ENCODE results near the gene TSPO. TPM values are rescaled to one million over a fixed set of nuclear protein-coding genes. Genes with fewer than 3 reads are reported as not detected.

TSPO gene
- total RNA-seq, 1 donor from 2014 or later = 0.79 TPM

DNA sequence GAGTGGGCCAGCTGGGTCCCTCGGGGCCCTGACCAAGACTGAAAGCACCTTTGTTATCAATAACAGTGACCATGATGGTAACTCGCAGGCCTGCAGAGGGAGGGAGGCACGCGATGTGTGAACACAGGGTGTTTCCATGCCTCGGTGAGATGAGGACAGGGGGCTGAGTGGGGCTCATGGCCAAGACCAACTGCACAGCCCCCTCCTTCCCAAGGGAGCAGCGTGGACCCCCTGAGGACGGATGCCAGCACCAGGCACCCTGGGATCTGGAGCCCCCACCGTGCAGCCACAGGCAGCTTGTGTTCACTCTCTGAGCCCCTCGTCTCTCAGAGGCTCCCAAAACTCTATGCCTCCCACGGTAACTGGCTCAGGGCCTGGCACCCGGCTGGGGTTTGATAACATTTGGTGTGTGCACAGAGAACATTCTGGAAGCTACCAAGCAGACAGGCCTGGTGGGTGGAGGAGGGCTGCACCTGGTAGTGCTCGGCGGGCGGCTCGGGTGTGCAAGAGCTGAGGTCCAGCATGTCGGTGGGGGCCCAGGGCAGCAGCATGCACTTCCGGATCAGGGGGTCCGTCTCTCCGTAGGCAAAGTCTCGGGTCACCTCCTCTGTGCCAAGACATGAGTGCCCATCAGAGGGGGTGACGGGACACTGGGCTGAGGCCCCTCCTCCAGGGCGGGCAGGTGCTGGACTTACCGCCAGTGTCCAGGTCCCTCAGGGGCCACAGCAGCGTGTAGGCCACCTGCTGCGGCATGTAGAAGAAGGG lies 28.0 kb downstream of the TSPO start:
- Mint-ChIP-seq H3K27ac (no peak overlapping the region), H3K36me3 (ENCODE audit: insufficient read depth) (peaks cover 3% of the 10 kb centered on the region), H3K4me3 (ENCODE audit: low read depth) (no peak overlapping the region), H3K4me1 (ENCODE audit: low read depth) (no peaks in the 10 kb centered on the region), H3K9me3 (ENCODE audit: low read depth) (no peaks in the 10 kb centered on the region), H3K27me3 (no peaks in the 10 kb centered on the region)
- TF ChIP-seq, protein P1, sequence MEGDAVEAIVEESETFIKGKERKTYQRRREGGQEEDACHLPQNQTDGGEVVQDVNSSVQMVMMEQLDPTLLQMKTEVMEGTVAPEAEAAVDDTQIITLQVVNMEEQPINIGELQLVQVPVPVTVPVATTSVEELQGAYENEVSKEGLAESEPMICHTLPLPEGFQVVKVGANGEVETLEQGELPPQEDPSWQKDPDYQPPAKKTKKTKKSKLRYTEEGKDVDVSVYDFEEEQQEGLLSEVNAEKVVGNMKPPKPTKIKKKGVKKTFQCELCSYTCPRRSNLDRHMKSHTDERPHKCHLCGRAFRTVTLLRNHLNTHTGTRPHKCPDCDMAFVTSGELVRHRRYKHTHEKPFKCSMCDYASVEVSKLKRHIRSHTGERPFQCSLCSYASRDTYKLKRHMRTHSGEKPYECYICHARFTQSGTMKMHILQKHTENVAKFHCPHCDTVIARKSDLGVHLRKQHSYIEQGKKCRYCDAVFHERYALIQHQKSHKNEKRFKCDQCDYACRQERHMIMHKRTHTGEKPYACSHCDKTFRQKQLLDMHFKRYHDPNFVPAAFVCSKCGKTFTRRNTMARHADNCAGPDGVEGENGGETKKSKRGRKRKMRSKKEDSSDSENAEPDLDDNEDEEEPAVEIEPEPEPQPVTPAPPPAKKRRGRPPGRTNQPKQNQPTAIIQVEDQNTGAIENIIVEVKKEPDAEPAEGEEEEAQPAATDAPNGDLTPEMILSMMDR (IDR thresholded peaks at IDR 0.05; ENCODE audit: unreplicated experiment) = no peak
- no peak for DNase-seq (ENCODE audit: low spot score, unreplicated experiment)

DNA sequence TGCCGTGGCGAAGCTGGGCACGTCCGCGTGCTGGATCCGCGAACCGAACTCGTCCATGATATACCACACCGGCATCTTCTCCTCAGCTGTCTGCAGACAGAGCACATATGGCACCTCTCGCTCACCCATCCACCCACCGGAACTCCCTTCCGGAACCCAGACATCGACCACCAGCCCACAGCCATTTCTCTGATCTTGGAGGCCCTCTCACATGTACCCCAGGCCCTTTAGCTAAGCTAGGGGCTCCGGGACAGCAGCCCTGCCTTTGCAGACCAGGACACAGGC lies 28.5 kb downstream of the TSPO start:
- Mint-ChIP-seq H3K9me3 (ENCODE audit: low read depth) (no peaks in the 10 kb centered on the region), H3K4me3 (ENCODE audit: low read depth) (no peak overlapping the region), H3K36me3 (ENCODE audit: insufficient read depth) (peaks cover 3% of the 10 kb centered on the region), H3K4me1 (ENCODE audit: low read depth) (no peaks in the 10 kb centered on the region), H3K27ac (no peak overlapping the region), H3K27me3 (no peaks in the 10 kb centered on the region)
- TF ChIP-seq, protein P1 (IDR thresholded peaks at IDR 0.05; ENCODE audit: unreplicated experiment) = no peak
- DNase-seq (ENCODE audit: low spot score, unreplicated experiment) = no peak

DNA sequence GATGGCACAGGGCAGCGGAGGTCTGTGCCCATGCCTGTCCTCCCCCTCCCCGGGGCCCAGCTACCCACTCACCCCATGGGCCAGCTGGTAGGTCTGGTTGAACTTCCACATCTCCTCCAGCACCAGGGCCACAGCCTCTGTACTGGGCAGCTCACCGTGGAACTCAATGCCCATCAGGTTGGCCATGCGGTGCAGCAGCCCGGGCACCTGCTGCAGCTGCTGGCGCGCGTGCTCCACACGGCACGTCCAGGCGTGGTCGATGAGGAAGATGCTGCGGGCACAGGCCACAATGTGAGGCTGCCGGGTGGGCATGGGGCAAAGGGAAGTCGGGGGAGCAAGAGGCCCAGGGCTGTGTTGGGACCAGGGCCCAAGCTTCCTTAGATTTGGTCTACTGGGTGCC lies 29.3 kb downstream of the TSPO start:
- peaks cover 3% of the 10 kb centered on the region for H3K36me3 Mint-ChIP-seq (ENCODE audit: insufficient read depth)
- H3K4me1 Mint-ChIP-seq (ENCODE audit: low read depth) = no peaks in the 10 kb centered on the region
- no peak overlapping the region for H3K27ac Mint-ChIP-seq
- H3K9me3 Mint-ChIP-seq (ENCODE audit: low read depth) = no peaks in the 10 kb centered on the region
- no peaks in the 10 kb centered on the region for H3K27me3 Mint-ChIP-seq
- no peak for DNase-seq (ENCODE audit: low spot score, unreplicated experiment)
- TF ChIP-seq, protein P1 (IDR thresholded peaks at IDR 0.05; ENCODE audit: unreplicated experiment) = no peak
- H3K4me3 Mint-ChIP-seq (ENCODE audit: low read depth) = no peak overlapping the region

DNA sequence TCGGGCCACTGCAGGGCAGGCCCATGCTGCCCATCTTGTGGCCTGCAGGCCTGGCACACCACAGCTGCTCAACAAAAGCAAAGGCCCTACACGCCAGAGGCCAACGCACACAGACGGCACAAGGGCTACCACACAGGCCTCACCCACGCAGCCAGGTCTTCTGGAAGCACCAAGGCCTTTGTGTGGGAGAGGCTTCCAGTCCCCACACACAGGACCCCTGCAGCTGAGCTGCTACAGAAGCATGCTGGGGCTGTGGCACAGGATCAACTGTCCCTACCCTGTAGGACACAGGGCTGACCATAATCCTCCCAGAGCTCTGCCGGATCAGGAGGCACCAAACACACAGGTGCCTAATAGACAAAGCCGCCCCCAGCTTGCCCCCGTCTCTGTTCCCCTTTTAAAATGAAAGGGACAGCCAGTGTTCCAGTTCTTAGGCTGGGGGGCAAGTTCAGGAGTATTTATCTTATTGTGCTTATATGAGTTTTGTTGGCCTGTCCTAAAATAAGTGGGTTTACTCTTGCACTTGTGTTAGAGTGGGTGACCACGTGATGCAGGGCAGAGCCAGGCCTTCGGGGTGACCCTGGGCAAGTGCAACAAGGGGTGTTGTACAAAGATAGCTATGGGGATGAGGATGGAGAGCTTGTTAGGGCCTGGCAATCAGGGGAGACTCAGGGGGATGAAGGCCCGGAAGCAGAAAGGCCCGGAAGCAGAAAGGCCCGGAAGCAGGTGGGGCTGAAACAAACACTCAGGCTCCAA lies 30.1 kb downstream of the TSPO start:
- TF ChIP-seq, protein P1 (IDR thresholded peaks at IDR 0.05; ENCODE audit: unreplicated experiment) = no peak
- Mint-ChIP-seq H3K9me3 (ENCODE audit: low read depth) (no peaks in the 10 kb centered on the region), H3K4me3 (ENCODE audit: low read depth) (no peak overlapping the region), H3K36me3 (ENCODE audit: insufficient read depth) (peaks cover 3% of the 10 kb centered on the region), H3K27me3 (no peaks in the 10 kb centered on the region), H3K27ac (peak overlapping the region; percentile 60), H3K4me1 (ENCODE audit: low read depth) (no peaks in the 10 kb centered on the region)
- no peak for DNase-seq (ENCODE audit: low spot score, unreplicated experiment)

DNA sequence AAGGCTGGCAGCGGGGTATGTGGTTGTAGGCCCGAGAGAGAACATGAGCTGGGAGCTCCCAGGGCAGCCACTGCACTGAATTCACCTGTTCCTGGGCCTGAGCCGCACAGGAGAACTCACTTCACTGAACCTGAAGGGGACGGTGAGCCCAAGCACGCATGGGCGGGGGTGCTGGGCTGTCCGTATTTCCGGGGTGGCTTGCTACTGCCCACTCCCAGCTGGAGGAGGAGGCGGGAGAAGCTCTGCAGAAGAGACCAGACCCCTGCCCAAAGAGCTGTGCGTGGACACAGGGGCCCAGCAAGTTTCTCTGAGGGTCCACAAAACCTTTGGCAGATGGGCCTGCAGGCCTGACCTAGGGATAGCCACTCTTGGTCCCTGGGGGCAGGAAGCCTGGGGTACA lies 30.8 kb downstream of the TSPO start:
- H3K9me3 Mint-ChIP-seq (ENCODE audit: low read depth) = no peaks in the 10 kb centered on the region
- H3K27ac Mint-ChIP-seq = no peak overlapping the region
- no peak overlapping the region for H3K4me3 Mint-ChIP-seq (ENCODE audit: low read depth)
- H3K36me3 Mint-ChIP-seq (ENCODE audit: insufficient read depth) = peaks cover 3% of the 10 kb centered on the region
- TF ChIP-seq, protein P1 (IDR thresholded peaks at IDR 0.05; ENCODE audit: unreplicated experiment) = no peak
- H3K4me1 Mint-ChIP-seq (ENCODE audit: low read depth) = no peaks in the 10 kb centered on the region
- no peaks in the 10 kb centered on the region for H3K27me3 Mint-ChIP-seq
- no peak for DNase-seq (ENCODE audit: low spot score, unreplicated experiment)
